GM12878 (cell line): ENCODE results near the gene MFSD12. TPM values are rescaled to one million over a fixed set of nuclear protein-coding genes. Genes with fewer than 3 reads are reported as not detected.

Experiments
- ATAC-seq: fragments of 200-7000 bp; cut with Tn5 transposase; 3 replicates; pipeline ENCODE4 v1.9.1; 2020; ENCODE audit warnings: mild to moderate bottlenecking, moderate library complexity
- BruUV-seq: library from RNA; stranded (reverse); fragments of 400-500 nt; replicated peaks from 2 replicates; lab custom pipeline; 2021; lab: Mats Ljungman, UMichigan
- CTCF ChIA-PET: fragments of 300-600 bp; sonication (Branson Sonifier 250); formaldehyde crosslinking; extraction: SDS; loops from one replicate; lab custom pipeline; 2021; ENCODE audit warnings: inconsistent platforms; lab: Yijun Ruan, JAX
- POLR2A ChIA-PET: fragments of 350-600 bp; formaldehyde crosslinking; extraction: SDS; loops from one replicate; lab custom pipeline; 2021; ENCODE audit warnings: inconsistent platforms; lab: Charles Lee
- RAD21 ChIA-PET: fragments of 300-600 bp; sonication (Branson Sonifier 250); formaldehyde crosslinking; loops from one replicate; lab custom pipeline; 2023; ENCODE audit warnings: antibody characterized with exemption; ENCODE audit not compliant: unreplicated experiment; lab: Charles Lee
- SMC1A ChIA-PET: fragments of 300-600 bp; sonication (Branson Sonifier 250); formaldehyde crosslinking; loops from one replicate; lab custom pipeline; 2023; ENCODE audit not compliant: unreplicated experiment, uncharacterized antibody; lab: Charles Lee
- DNase-seq: peaks from one replicate; pipeline ENCODE4 v3.0.0-alpha.2; 2011; ENCODE audit warnings: low read depth, low spot score
- FAIRE-seq: peaks from 3 replicates; lab custom pipeline; 2011; peaks lifted over from hg19 to GRCh38; lab: Jason Lieb, UNC
- H2AFZ ChIP-seq: 2 replicates; pipeline ENCODE4 v1.6.0; 2011; ENCODE audit warnings: low read depth, low read length, control low read depth; ENCODE audit not compliant: control insufficient read depth
- H3K27ac ChIP-seq: 2 replicates; pipeline ENCODE4 v1.5.1; 2011; ENCODE audit warnings: control low read depth; ENCODE audit not compliant: control insufficient read depth, insufficient read depth
- H3K27me3 ChIP-seq, 2 experiments: replicated peaks in 1 of 2; 2 replicates each; pipeline versions ENCODE4 v1.6.0 to v1.6.1; 2011; ENCODE audit warnings: low read length in 1 of 2; ENCODE audit not compliant: control insufficient read depth in 2 of 2, insufficient read depth in 2 of 2
- H3K36me3 ChIP-seq, 2 experiments: 2 replicates each; pipeline ENCODE4 v1.5.1; 2011; ENCODE audit warnings: low read length in 1 of 2; ENCODE audit not compliant: control insufficient read depth in 2 of 2, insufficient read depth in 2 of 2
- H3K4me1 ChIP-seq: 2 replicates; pipeline ENCODE4 v1.6.1; 2011; ENCODE audit warnings: mild to moderate bottlenecking, low read length, moderate library complexity, mixed read lengths; ENCODE audit not compliant: control insufficient read depth, insufficient read depth
- H3K4me2 ChIP-seq: 2 replicates; pipeline ENCODE4 v1.6.0; 2011; ENCODE audit warnings: control low read depth; ENCODE audit not compliant: control insufficient read depth, insufficient read depth
- H3K4me3 ChIP-seq: fragments of 200-600 bp; sonication (generic); 2 replicates; pipeline ENCODE4 v1.5.1; 2016
- H3K79me2 ChIP-seq: 2 replicates; pipeline ENCODE4 v1.6.0; 2011; ENCODE audit warnings: low read length; ENCODE audit not compliant: control insufficient read depth, insufficient read depth
- H3K9ac ChIP-seq: 2 replicates; pipeline ENCODE4 v1.8.0; 2011; ENCODE audit warnings: low read length, control low read depth, mixed read lengths; ENCODE audit not compliant: control insufficient read depth, insufficient read depth
- H3K9me3 ChIP-seq: replicated peaks from 3 replicates; pipeline ENCODE4 v1.5.1; 2011; ENCODE audit warnings: mild to moderate bottlenecking, low read length; ENCODE audit not compliant: control insufficient read depth, insufficient read depth
- H4K20me1 ChIP-seq: 2 replicates; pipeline ENCODE4 v1.6.0; 2011; ENCODE audit not compliant: control insufficient read depth, insufficient read depth
- BRCA1 ChIP-seq: IDR thresholded peaks from 2 replicates; pipeline ENCODE4 v1.6.1; 2011; ENCODE audit warnings: low read depth, low read length, improper control_type of control experiment
- HDAC6 ChIP-seq: fragments of 200-600 bp; sonication (generic); IDR thresholded peaks from one replicate; pipeline ENCODE4 v1.8.0; 2017; ENCODE audit warnings: antibody characterized with exemption; ENCODE audit not compliant: unreplicated experiment
- KAT2A ChIP-seq: conservative IDR thresholded peaks from 2 replicates; pipeline ENCODE4 v1.6.1; 2011; ENCODE audit warnings: low read depth, low read length; ENCODE audit not compliant: control insufficient read depth
- MTA2 ChIP-seq: fragments of 450-650 bp; IDR thresholded peaks from 2 replicates; pipeline ENCODE4 v1.6.1; 2016; ENCODE audit warnings: low read depth, mild to moderate bottlenecking, moderate library complexity
- SMARCA5 ChIP-seq: fragments of 450-650 bp; IDR thresholded peaks from 2 replicates; pipeline ENCODE4 v1.6.1; 2017; ENCODE audit warnings: mild to moderate bottlenecking
- WGBS: methylation state at CpG from one replicate; pipeline ENCODE4 v1.1.6; 2016; ENCODE audit warnings: low lambda C conversion rate; ENCODE audit not compliant: insufficient replicate concordance, insufficient coverage; ENCODE audit errors: missing lambda C conversion rate; 5-methylcytosine and 5-hydroxymethylcytosine counted together
- in situ Hi-C: fragments of 300-500 bp; cut with MboI; formaldehyde crosslinking; loops from 9 replicates; pipeline ENCODE4 v1.14.3; 2018; ENCODE audit warnings: mixed read lengths
- intact Hi-C: fragments of 100-400 bp; cut with micrococcal nuclease; formaldehyde crosslinking; loops from one replicate; pipeline ENCODE4 v1.14.2; 2022; ENCODE audit not compliant: unreplicated experiment
- polyA plus RNA-seq, 11 experiments: library from polyadenylated mRNA; depleted of rRNA in 4 of 11; unstranded in 6 of 11; stranded (reverse) in 5 of 11; fragments of >200 nt; fragmentation: Nextera tagmentation in 4 of 11; fragmentation: Illumina TruSeq in 1 of 11; extraction: Ambion mirVana in 4 of 11; extraction: Trizol in 1 of 11; gene quantifications; 1 replicate in 1 of 11; 2 replicates in 10 of 11; pipeline versions ENCODE4 v1.2.1 to v1.2.3, GENCODE V29; 2011 to 2016; ENCODE audit warnings: inconsistent platforms in 2 of 11, missing spikeins in 2 of 11, low read depth in 1 of 11
- total RNA-seq, 4 experiments: library from RNA; depleted of rRNA in 3 of 4; stranded (reverse); fragments of >200 nt in 3 of 4; fragmentation: Illumina TruSeq in 1 of 4; extraction: Trizol in 1 of 4; gene quantifications; 2 replicates each; pipeline versions ENCODE4 v1.2.1 to v1.2.3, GENCODE V29; 2013 to 2021
- TF ChIP-seq, protein P1 (sequence below): fragments of 450-650 bp; formaldehyde crosslinking; IDR thresholded peaks from 2 replicates; pipeline ENCODE4 v1.5.0; 2022; ENCODE audit warnings: mild to moderate bottlenecking, missing genetic modification characterization
- TF ChIP-seq, protein P2 (sequence below): IDR thresholded peaks from 2 replicates; pipeline ENCODE4 v1.6.1; 2012; ENCODE audit warnings: low read length, inconsistent platforms
- TF ChIP-seq, protein P3 (sequence below): fragments of 450-650 bp; IDR thresholded peaks from 2 replicates; pipeline ENCODE4 v1.6.1; 2017; ENCODE audit warnings: antibody characterized with exemption, mild to moderate bottlenecking, moderate library complexity
- TF ChIP-seq, protein P4 (sequence below): fragments of 450-650 bp; IDR thresholded peaks from 2 replicates; pipeline ENCODE4 v1.6.1; 2017; ENCODE audit warnings: mild to moderate bottlenecking
- TF ChIP-seq, protein P5 (sequence below): fragments of 450-650 bp; formaldehyde crosslinking; IDR thresholded peaks from 2 replicates; pipeline ENCODE4 v1.4.0; 2022; ENCODE audit warnings: mild to moderate bottlenecking, moderate library complexity

Gene MFSD12
- total and polyA plus RNA-seq, 10 of the 15 experiments (the other 5 are each of a cell fraction or from before 2014, with no cell fraction given) = 0.58 to 65.9 (median 16.8) TPM

DNA sequence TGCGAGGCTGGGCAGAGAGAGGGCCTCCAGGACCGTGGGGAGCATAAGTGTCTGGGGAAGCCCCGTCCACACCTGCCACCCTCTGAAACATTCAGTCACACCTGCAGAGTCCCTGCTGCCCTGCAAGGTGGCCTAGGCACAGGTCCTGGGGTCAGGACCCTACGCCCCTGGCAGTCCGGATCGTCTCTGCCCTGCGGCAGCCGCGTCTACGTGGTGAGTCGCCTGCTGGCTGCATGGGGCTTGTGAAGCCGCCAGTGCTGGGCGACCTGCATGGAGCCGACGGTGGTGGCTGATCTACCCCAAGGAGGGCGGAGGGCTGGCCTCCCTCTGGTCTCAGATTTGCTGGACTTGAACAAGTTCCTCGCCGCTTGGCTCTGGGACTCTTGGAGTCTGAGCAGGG is 38.3 kb downstream of the MFSD12 start:
- peaks cover 3 to 19% of the 10 kb centered on the region in 2 experiments; a peak in 2 of 4 replicates for H3K36me3 ChIP-seq
- H3K4me2 ChIP-seq = no peak overlapping the region
- intact Hi-C loops (no loop called here), in situ Hi-C loops (no loop called here)
- DNase-seq = no peak
- no peak overlapping the region for H2AFZ ChIP-seq
- H3K4me3 ChIP-seq = no peak overlapping the region
- no peak for FAIRE-seq
- ChIA-PET POLR2A (no interaction called here), RAD21 (no interaction called here), SMC1A (no interaction called here), CTCF (interaction anchor here (0.6 kb wide), 1 partner anchor 91 kb away, joined by 3 read pairs; no protein-coding TSS in a partner anchor)
- H3K4me1 ChIP-seq = peaks cover 4% of the 10 kb centered on the region; the same call in 1 of the 2 replicates
- BruUV-seq = no TSS peak
- H4K20me1 ChIP-seq = no peaks in the 10 kb centered on the region
- H3K79me2 ChIP-seq = peaks cover 5% of the 10 kb centered on the region
- H3K27ac ChIP-seq = no peak overlapping the region
- no peak overlapping the region for H3K9ac ChIP-seq
- 93% methylated on average over 18 of the region's 18 CpGs for WGBS
- H3K9me3 ChIP-seq = no peaks in the 10 kb centered on the region
- no peaks in the 10 kb centered on the region for H3K27me3 ChIP-seq
- no peak for ATAC-seq
- TF ChIP-seq, protein P1, sequence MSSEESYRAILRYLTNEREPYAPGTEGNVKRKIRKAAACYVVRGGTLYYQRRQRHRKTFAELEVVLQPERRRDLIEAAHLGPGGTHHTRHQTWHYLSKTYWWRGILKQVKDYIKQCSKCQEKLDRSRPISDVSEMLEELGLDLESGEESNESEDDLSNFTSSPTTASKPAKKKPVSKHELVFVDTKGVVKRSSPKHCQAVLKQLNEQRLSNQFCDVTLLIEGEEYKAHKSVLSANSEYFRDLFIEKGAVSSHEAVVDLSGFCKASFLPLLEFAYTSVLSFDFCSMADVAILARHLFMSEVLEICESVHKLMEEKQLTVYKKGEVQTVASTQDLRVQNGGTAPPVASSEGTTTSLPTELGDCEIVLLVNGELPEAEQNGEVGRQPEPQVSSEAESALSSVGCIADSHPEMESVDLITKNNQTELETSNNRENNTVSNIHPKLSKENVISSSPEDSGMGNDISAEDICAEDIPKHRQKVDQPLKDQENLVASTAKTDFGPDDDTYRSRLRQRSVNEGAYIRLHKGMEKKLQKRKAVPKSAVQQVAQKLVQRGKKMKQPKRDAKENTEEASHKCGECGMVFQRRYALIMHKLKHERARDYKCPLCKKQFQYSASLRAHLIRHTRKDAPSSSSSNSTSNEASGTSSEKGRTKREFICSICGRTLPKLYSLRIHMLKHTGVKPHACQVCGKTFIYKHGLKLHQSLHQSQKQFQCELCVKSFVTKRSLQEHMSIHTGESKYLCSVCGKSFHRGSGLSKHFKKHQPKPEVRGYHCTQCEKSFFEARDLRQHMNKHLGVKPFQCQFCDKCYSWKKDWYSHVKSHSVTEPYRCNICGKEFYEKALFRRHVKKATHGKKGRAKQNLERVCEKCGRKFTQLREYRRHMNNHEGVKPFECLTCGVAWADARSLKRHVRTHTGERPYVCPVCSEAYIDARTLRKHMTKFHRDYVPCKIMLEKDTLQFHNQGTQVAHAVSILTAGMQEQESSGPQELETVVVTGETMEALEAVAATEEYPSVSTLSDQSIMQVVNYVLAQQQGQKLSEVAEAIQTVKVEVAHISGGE (CRISPR knock-in tag) = no peak
- TF ChIP-seq KAT2A = no peak
- no peak for TF ChIP-seq MTA2
- no peak for TF ChIP-seq SMARCA5
- TF ChIP-seq, protein P2, sequence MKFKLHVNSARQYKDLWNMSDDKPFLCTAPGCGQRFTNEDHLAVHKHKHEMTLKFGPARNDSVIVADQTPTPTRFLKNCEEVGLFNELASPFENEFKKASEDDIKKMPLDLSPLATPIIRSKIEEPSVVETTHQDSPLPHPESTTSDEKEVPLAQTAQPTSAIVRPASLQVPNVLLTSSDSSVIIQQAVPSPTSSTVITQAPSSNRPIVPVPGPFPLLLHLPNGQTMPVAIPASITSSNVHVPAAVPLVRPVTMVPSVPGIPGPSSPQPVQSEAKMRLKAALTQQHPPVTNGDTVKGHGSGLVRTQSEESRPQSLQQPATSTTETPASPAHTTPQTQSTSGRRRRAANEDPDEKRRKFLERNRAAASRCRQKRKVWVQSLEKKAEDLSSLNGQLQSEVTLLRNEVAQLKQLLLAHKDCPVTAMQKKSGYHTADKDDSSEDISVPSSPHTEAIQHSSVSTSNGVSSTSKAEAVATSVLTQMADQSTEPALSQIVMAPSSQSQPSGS = no peak
- no peak for TF ChIP-seq HDAC6
- TF ChIP-seq, protein P3, sequence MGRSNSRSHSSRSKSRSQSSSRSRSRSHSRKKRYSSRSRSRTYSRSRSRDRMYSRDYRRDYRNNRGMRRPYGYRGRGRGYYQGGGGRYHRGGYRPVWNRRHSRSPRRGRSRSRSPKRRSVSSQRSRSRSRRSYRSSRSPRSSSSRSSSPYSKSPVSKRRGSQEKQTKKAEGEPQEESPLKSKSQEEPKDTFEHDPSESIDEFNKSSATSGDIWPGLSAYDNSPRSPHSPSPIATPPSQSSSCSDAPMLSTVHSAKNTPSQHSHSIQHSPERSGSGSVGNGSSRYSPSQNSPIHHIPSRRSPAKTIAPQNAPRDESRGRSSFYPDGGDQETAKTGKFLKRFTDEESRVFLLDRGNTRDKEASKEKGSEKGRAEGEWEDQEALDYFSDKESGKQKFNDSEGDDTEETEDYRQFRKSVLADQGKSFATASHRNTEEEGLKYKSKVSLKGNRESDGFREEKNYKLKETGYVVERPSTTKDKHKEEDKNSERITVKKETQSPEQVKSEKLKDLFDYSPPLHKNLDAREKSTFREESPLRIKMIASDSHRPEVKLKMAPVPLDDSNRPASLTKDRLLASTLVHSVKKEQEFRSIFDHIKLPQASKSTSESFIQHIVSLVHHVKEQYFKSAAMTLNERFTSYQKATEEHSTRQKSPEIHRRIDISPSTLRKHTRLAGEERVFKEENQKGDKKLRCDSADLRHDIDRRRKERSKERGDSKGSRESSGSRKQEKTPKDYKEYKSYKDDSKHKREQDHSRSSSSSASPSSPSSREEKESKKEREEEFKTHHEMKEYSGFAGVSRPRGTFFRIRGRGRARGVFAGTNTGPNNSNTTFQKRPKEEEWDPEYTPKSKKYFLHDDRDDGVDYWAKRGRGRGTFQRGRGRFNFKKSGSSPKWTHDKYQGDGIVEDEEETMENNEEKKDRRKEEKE = no peak
- TF ChIP-seq, protein P4, sequence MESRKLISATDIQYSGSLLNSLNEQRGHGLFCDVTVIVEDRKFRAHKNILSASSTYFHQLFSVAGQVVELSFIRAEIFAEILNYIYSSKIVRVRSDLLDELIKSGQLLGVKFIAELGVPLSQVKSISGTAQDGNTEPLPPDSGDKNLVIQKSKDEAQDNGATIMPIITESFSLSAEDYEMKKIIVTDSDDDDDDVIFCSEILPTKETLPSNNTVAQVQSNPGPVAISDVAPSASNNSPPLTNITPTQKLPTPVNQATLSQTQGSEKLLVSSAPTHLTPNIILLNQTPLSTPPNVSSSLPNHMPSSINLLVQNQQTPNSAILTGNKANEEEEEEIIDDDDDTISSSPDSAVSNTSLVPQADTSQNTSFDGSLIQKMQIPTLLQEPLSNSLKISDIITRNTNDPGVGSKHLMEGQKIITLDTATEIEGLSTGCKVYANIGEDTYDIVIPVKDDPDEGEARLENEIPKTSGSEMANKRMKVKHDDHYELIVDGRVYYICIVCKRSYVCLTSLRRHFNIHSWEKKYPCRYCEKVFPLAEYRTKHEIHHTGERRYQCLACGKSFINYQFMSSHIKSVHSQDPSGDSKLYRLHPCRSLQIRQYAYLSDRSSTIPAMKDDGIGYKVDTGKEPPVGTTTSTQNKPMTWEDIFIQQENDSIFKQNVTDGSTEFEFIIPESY = no peak
- TF ChIP-seq BRCA1 = no peak
- TF ChIP-seq, protein P5, sequence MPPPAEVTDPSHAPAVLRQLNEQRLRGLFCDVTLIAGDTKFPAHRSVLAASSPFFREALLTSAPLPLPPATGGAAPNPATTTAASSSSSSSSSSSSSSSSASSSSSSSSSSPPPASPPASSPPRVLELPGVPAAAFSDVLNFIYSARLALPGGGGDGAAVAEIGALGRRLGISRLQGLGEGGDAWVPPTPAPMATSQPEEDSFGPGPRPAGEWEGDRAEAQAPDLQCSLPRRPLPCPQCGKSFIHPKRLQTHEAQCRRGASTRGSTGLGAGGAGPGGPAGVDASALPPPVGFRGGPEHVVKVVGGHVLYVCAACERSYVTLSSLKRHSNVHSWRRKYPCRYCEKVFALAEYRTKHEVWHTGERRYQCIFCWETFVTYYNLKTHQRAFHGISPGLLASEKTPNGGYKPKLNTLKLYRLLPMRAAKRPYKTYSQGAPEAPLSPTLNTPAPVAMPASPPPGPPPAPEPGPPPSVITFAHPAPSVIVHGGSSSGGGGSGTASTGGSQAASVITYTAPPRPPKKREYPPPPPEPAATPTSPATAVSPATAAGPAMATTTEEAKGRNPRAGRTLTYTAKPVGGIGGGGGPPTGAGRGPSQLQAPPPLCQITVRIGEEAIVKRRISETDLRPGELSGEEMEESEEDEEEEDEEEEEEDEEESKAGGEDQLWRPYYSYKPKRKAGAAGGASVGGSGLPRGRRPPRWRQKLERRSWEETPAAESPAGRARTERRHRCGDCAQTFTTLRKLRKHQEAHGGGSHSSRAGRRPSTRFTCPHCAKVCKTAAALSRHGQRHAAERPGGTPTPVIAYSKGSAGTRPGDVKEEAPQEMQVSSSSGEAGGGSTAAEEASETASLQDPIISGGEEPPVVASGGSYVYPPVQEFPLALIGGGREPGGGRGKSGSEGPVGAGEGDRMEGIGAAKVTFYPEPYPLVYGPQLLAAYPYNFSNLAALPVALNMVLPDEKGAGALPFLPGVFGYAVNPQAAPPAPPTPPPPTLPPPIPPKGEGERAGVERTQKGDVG = no peak
